BLaER1 (cell line): ENCODE measurements around the gene LYPD6.

Source experiments
- H3K27ac ChIP-seq: shearing (Covaris generic); formaldehyde crosslinking; 2 replicates; pipeline ENCODE4 v1.8.1; 2022
- H3K27me3 ChIP-seq: shearing (Covaris generic); formaldehyde crosslinking; 2 replicates; pipeline ENCODE4 v1.8.1; 2022
- H3K36me3 ChIP-seq: shearing (Covaris generic); formaldehyde crosslinking; 2 replicates; pipeline ENCODE4 v1.8.1; 2022
- H3K4me1 ChIP-seq: shearing (Covaris generic); formaldehyde crosslinking; 2 replicates; pipeline ENCODE4 v1.8.1; 2022
- H3K4me2 ChIP-seq: shearing (Covaris generic); formaldehyde crosslinking; 2 replicates; pipeline ENCODE4 v1.8.1; 2022
- H3K4me3 ChIP-seq: shearing (Covaris generic); formaldehyde crosslinking; 2 replicates; pipeline ENCODE4 v1.8.1; 2022
- H3K9ac ChIP-seq: shearing (Covaris generic); formaldehyde crosslinking; 2 replicates; pipeline ENCODE4 v1.8.1; 2022
- H3K9me3 ChIP-seq: shearing (Covaris generic); formaldehyde crosslinking; 2 replicates; pipeline ENCODE4 v1.8.1; 2022
- H4K20me1 ChIP-seq: shearing (Covaris generic); formaldehyde crosslinking; 2 replicates; pipeline ENCODE4 v1.8.1; 2022
- Cebpa-rat ChIP-seq: shearing (Covaris generic); IDR thresholded peaks from 2 replicates; pipeline ENCODE4 v1.8.1; 2022

Gene LYPD6

DNA sequence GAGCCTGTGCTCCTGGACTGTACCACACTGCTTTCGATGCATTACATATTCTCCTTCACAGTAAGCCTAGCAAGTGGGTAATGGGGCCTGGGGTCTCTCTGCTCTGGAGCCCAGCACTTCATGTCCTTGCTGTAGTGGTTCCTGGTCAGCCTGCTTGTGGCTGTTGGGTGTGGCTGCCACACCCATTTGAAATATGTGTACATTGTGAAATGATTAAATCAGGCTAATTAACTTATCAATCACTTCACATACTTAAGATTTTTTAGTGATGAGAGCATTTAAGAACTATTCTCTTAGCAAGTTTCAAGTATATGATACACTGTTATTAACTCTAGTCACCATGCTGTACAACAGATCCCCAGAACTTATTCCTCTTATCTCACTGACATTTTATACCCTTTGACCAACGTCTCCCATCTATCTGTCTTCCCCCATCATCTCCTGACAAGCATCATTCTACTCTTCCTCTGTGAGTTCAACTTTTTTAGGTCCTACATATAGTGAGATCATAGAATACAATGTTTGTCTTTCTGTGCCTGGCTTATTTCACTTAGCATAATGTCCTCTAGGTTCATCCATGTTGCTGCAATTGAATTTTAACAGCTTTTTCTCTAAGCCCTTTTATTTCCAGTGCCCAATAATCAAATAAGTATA is 92.1 kb downstream of the LYPD6 start:
- H3K4me3 ChIP-seq: no peak overlapping the region
- no peaks in the 10 kb centered on the region for H3K27me3 ChIP-seq
- no peak for TF ChIP-seq Cebpa-rat
- H3K4me2 ChIP-seq: no peak overlapping the region
- no peaks in the 10 kb centered on the region for H3K9me3 ChIP-seq
- no peak overlapping the region for H3K9ac ChIP-seq
- no peaks in the 10 kb centered on the region for H3K4me1 ChIP-seq
- no peaks in the 10 kb centered on the region for H3K36me3 ChIP-seq
- no peak overlapping the region for H3K27ac ChIP-seq
- no peaks in the 10 kb centered on the region for H4K20me1 ChIP-seq

DNA sequence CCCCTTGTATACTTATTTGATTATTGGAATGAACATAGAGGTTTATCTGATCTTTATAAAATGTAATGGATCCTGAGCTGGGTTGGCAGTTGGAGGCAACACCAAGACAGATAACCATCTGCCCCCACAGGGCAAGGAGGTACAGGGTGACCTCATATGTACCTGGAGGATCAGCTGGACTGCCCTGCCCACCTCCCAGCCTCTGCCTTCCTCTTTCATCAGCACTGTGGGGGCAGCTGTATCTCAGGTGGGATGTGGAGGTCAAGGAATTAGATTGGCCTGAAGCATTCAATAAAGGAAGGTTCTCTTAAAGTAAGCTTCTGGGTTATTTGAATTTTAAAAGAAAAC is 92.6 kb downstream of the LYPD6 start:
- no peak overlapping the region for H3K4me3 ChIP-seq
- no peak overlapping the region for H3K4me2 ChIP-seq
- no peaks in the 10 kb centered on the region for H3K4me1 ChIP-seq
- H3K9me3 ChIP-seq: no peaks in the 10 kb centered on the region
- no peaks in the 10 kb centered on the region for H3K27me3 ChIP-seq
- no peaks in the 10 kb centered on the region for H3K36me3 ChIP-seq
- H3K27ac ChIP-seq: no peak overlapping the region
- no peak overlapping the region for H3K9ac ChIP-seq
- H4K20me1 ChIP-seq: no peaks in the 10 kb centered on the region
- no peak for TF ChIP-seq Cebpa-rat

DNA sequence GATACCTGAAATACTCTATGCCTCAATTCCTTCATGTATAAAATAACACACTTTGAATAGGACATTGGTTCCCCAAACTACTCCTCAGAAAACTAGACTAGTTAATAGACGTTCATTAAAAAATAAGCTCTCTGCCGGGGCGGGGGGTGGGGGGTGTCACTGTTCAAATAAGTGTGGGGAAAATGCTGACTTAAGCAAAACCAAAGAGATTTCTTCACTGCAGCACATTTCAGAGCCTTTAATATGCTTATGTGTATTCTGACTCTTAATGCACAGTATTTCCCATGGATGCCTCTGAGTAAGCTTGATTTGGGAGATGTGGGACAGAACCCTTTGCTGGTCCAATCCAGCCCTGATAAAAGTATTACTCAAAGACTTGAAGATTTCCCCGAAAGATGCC is 93.2 kb downstream of the LYPD6 start:
- Histone ChIP-seq H3K4me2 (no peak overlapping the region), H3K36me3 (no peaks in the 10 kb centered on the region), H3K9me3 (no peaks in the 10 kb centered on the region), H3K27ac (no peak overlapping the region), H3K4me3 (no peak overlapping the region), H4K20me1 (no peaks in the 10 kb centered on the region), H3K9ac (no peak overlapping the region), H3K27me3 (no peaks in the 10 kb centered on the region), H3K4me1 (no peaks in the 10 kb centered on the region)
- no peak for TF ChIP-seq Cebpa-rat

DNA sequence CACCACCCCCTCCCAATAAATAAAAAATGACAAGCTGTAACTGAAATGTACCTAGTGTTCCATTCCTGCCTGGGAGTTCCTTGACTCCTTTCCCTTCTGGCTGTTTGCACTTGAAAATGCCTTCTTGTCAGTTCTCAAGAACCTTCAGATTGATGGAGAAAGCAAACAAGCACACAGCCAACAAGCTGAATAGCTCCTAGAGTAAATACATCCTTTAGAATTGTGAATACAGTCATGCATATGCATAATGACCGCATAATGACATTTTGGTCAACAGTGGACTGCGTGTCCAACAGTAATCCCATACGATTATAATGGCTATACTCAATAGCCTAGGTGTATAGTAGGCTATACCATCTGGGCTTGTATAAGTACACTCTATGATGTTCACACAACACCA is 97.0 kb downstream of the LYPD6 start:
- no peak overlapping the region for H3K4me3 ChIP-seq
- H3K4me2 ChIP-seq: no peak overlapping the region
- no peaks in the 10 kb centered on the region for H3K27me3 ChIP-seq
- no peaks in the 10 kb centered on the region for H3K4me1 ChIP-seq
- H3K9me3 ChIP-seq: no peaks in the 10 kb centered on the region
- H4K20me1 ChIP-seq: no peaks in the 10 kb centered on the region
- no peaks in the 10 kb centered on the region for H3K36me3 ChIP-seq
- no peak overlapping the region for H3K9ac ChIP-seq
- no peak overlapping the region for H3K27ac ChIP-seq
- no peak for TF ChIP-seq Cebpa-rat

DNA sequence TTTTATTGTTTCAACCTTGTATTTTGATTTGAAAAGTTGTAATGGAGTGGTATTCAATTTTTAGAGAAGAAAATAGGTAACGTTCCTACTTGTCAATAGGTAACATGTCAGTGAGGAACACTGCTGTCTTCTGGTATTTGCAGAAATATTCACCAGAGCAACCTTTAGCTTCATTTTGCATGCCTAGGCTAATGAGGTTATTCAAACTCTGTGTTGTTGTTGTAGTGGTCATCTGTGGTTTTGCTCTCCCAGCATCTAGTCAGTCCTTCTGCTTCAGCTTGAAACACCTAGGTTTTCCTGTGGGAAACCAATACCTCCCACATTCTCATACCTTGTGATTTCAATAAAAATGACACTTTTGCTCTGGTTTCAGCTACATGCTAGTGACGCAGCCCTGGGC is 98.4 kb downstream of the LYPD6 start:
- Histone ChIP-seq H3K4me2 (no peak overlapping the region), H3K9ac (no peak overlapping the region), H3K4me1 (no peaks in the 10 kb centered on the region), H3K4me3 (no peak overlapping the region), H3K27me3 (no peaks in the 10 kb centered on the region), H3K36me3 (no peaks in the 10 kb centered on the region), H3K9me3 (no peaks in the 10 kb centered on the region), H3K27ac (no peak overlapping the region), H4K20me1 (no peaks in the 10 kb centered on the region)
- no peak for TF ChIP-seq Cebpa-rat

DNA sequence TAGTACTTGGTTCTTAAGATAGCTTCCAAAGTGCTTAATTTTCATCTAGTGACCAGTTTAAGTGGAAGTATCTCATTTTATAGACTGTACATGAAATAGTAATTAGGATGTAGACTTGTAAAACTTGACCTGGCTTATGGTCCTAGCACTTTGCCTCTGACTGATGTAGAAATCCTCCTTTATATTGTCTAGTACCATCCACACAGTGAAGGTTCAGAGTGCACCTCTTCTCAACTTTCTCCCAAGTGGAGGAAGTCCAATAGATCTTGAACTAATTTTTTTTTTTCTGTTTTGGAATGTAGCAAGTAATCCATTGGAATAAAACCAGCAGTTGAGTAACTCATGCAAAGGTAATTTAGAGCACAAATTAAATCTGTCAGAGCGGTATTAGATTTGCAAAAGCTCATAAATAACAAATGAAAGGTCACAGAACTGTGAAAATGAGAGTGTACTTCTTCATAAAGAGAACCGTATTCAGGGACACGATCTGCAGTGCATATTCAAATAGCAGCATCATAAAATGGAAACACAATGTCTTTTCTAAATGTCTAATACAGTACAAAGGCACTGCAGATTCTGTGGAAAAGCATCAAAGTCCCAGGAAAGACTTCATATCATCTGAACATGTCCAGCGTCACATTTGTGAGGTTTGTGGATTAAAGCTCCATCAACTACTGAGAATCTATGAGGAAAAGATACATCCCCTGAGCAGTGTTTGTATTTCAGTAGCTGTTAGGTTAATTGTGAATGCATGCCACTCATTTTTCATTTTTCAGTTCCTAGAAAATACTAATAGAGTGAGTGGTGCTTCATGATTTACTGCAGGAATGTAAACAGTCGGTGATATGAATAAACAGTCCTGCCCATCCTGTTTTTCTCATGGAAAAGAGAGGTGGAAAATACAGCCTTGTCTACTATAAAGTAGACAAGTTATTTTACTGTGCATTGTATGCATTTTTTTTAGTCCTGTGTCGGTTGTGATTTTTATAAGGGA is 100.7 kb downstream of the LYPD6 start:
- no peak overlapping the region for H3K4me2 ChIP-seq
- H3K36me3 ChIP-seq: no peaks in the 10 kb centered on the region
- no peak overlapping the region for H3K4me3 ChIP-seq
- H3K9ac ChIP-seq: no peak overlapping the region
- H3K27me3 ChIP-seq: no peaks in the 10 kb centered on the region
- H3K27ac ChIP-seq: no peak overlapping the region
- TF ChIP-seq Cebpa-rat: no peak
- H4K20me1 ChIP-seq: no peaks in the 10 kb centered on the region
- no peaks in the 10 kb centered on the region for H3K9me3 ChIP-seq
- no peaks in the 10 kb centered on the region for H3K4me1 ChIP-seq

DNA sequence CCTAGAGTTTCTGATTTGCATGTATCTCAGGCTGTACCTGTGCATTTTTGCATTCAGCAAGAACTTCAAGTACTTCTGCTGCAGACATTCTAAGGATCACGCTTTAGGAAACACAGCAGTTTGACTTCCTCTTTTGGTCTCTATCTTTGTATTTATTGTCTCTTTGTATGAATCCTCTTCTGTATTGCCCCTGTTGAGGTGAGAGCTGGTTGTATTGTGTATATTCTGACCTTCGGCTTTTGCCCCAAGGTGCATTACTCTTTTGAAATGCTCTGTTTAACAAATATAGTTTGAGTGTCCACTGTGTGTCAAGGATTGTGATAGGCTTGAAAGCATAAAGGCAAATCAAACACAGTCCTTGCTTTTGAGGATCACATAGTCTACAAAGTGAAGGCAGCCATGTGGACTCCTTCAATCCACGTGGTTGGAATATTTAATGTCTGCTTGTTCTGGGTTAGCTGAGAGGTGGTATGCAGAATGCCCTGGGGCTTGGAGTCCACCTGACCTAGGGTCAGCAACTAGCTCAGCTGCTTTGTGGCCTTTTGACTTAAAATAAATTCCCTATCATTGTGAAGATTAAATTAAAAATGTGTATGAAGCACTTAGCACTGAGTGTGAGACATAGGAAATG is 108.1 kb downstream of the LYPD6 start:
- Histone ChIP-seq H3K27me3 (no peaks in the 10 kb centered on the region), H3K9me3 (no peaks in the 10 kb centered on the region), H3K9ac (no peak overlapping the region), H4K20me1 (no peaks in the 10 kb centered on the region), H3K4me1 (no peaks in the 10 kb centered on the region), H3K4me2 (no peak overlapping the region), H3K36me3 (no peaks in the 10 kb centered on the region), H3K27ac (no peak overlapping the region), H3K4me3 (no peak overlapping the region)
- TF ChIP-seq Cebpa-rat: no peak

DNA sequence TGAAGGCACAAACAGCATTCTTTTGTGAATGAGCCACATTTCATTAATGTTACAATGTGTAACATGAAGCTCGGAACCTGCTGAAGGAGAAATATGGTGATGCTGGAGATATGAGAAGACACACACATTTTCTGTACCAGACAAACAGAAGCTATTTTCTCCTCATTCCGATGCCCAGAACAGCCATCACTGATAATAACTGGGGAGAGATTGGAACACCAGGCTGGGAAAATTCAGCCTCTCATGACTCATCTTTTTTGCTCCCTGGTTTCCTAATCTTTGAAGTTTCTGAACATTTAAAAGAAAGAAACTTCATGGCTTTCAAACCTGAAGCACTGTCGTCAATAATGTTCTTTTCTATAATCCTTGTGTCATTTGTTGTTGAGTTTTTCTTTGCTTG is 110.9 kb downstream of the LYPD6 start:
- no peaks in the 10 kb centered on the region for H3K36me3 ChIP-seq
- no peak overlapping the region for H3K4me2 ChIP-seq
- H3K27ac ChIP-seq: no peak overlapping the region
- H3K9ac ChIP-seq: no peak overlapping the region
- no peaks in the 10 kb centered on the region for H3K9me3 ChIP-seq
- no peaks in the 10 kb centered on the region for H3K4me1 ChIP-seq
- H4K20me1 ChIP-seq: no peaks in the 10 kb centered on the region
- no peak overlapping the region for H3K4me3 ChIP-seq
- TF ChIP-seq Cebpa-rat: no peak
- H3K27me3 ChIP-seq: no peaks in the 10 kb centered on the region

DNA sequence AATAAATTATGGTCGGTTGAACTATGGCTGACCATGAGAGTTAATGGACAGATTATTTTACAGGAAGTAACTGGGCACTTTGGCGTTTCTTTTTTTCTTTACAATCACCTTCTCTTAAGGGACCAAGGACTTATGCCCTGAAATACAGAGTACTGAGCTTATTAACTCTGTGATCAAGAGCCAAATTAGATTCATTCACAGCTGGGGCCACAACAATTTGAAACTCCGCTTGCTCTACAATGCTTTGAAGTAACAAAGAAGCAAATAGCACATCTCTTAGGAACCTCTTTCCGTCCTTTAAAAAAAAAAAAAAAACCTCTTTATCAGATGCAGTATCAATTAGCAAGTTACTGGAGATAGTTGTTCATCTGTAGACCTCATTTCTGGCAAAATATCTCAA is 112.0 kb downstream of the LYPD6 start:
- no peak overlapping the region for H3K4me3 ChIP-seq
- no peak overlapping the region for H3K9ac ChIP-seq
- no peaks in the 10 kb centered on the region for H3K4me1 ChIP-seq
- H3K27ac ChIP-seq: no peak overlapping the region
- H4K20me1 ChIP-seq: no peaks in the 10 kb centered on the region
- no peaks in the 10 kb centered on the region for H3K36me3 ChIP-seq
- H3K27me3 ChIP-seq: no peaks in the 10 kb centered on the region
- no peak for TF ChIP-seq Cebpa-rat
- no peaks in the 10 kb centered on the region for H3K9me3 ChIP-seq
- H3K4me2 ChIP-seq: no peak overlapping the region

DNA sequence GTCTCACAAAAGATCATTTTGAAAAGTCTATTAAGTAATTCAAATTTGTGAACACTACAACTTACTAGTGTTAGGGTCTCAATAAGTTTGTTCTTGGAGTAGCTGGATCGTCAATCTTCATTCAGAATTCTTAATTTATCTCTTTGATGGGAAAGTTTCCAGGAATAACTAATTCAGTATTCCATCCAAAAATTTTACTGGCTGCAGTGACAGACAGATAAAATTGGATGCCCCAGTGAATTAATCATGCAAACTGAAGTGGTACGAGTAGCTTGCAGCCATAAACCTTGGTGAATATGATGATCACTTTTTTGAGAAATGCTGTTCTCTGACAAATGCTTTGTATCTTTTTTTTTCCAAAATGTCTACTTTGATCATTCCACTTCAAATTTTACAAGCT is 112.8 kb downstream of the LYPD6 start:
- H3K9ac ChIP-seq: no peak overlapping the region
- no peak overlapping the region for H3K4me3 ChIP-seq
- no peaks in the 10 kb centered on the region for H3K4me1 ChIP-seq
- no peak for TF ChIP-seq Cebpa-rat
- H3K27me3 ChIP-seq: no peaks in the 10 kb centered on the region
- H3K36me3 ChIP-seq: no peaks in the 10 kb centered on the region
- H3K27ac ChIP-seq: no peak overlapping the region
- no peaks in the 10 kb centered on the region for H3K9me3 ChIP-seq
- no peaks in the 10 kb centered on the region for H4K20me1 ChIP-seq
- no peak overlapping the region for H3K4me2 ChIP-seq
